Activated CD8-positive, alpha-beta memory T cell treated with anti-CD3 and anti-CD28 coated beads, Interleukin-2, amount 50 U/mL, for 1 hour (primary cell): ENCODE results near the gene IGF2BP2.
"Not testable (repeated sequence)": the region's sequence is repeated elsewhere in the genome, so short reads cannot be mapped to it uniquely, and the experiment has no call there.

Source experiments
- DNase-seq: peaks from one replicate; pipeline ENCODE4 v3.0.0-alpha.2; 2020; ENCODE audit errors: extremely low read depth

IGF2BP2 gene

GRCh38 chr3:185661296-185661695, 163.5 kb downstream of the IGF2BP2 start:
- DNase-seq = not testable (repeated sequence)

- DNase-seq = no peak
Measured at GRCh38 chr3:185659942-185660921, 164.6 kb downstream of the IGF2BP2 start.

- no peak for DNase-seq
Measured at GRCh38 chr3:185658943-185659342, 165.9 kb downstream of the IGF2BP2 start.

GRCh38 chr3:185658504-185658912, 166.3 kb downstream of the IGF2BP2 start:
- DNase-seq = no peak

GRCh38 chr3:185657691-185658503, 166.9 kb downstream of the IGF2BP2 start:
- no peak for DNase-seq

- no peak for DNase-seq
Measured at GRCh38 chr3:185657211-185657610, 167.6 kb downstream of the IGF2BP2 start.

GRCh38 chr3:185656321-185656840, 168.5 kb downstream of the IGF2BP2 start:
- DNase-seq = no peak

- no peak for DNase-seq
Measured at GRCh38 chr3:185655426-185656320, 169.2 kb downstream of the IGF2BP2 start.

- no peak for DNase-seq
Measured at GRCh38 chr3:185654758-185655145, 170.1 kb downstream of the IGF2BP2 start.

- no peak for DNase-seq
Measured at GRCh38 chr3:185653949-185654757, 170.7 kb downstream of the IGF2BP2 start.

GRCh38 chr3:185651971-185652370, 172.9 kb downstream of the IGF2BP2 start:
- no peak for DNase-seq

- DNase-seq = no peak
Measured at GRCh38 chr3:185649414-185649813, 175.4 kb downstream of the IGF2BP2 start.

GRCh38 chr3:185648396-185648795, 176.4 kb downstream of the IGF2BP2 start:
- DNase-seq = no peak

GRCh38 chr3:185647880-185648210, 177.0 kb downstream of the IGF2BP2 start:
- DNase-seq = no peak

GRCh38 chr3:185647134-185647879, 177.5 kb downstream of the IGF2BP2 start:
- DNase-seq = no peak

- DNase-seq = no peak
Measured at GRCh38 chr3:185646382-185647133, 178.3 kb downstream of the IGF2BP2 start.

- DNase-seq = no peak
Measured at GRCh38 chr3:185645596-185646381, 179.1 kb downstream of the IGF2BP2 start.

- DNase-seq = not testable (repeated sequence)
Measured at GRCh38 chr3:185645191-185645590, 179.7 kb downstream of the IGF2BP2 start.
